Mesodermal cell (in vitro differentiated cells): ENCODE data around the gene TKTL1.
"Not testable (repeated sequence)": the region's sequence is repeated elsewhere in the genome, so short reads cannot be mapped to it uniquely, and the experiment has no call there.

Experiments
- H3K27ac ChIP-seq: 2 replicates; pipeline ENCODE4 v1.7.0; 2013; ENCODE audit warnings: mild to moderate bottlenecking, low read depth, low read length, moderate library complexity; ENCODE audit not compliant: severe bottlenecking
- H3K36me3 ChIP-seq: 2 replicates; pipeline ENCODE4 v1.7.1; 2013; ENCODE audit warnings: mild to moderate bottlenecking, low read length, moderate library complexity; ENCODE audit not compliant: control insufficient read depth, insufficient read depth
- H3K4me1 ChIP-seq: one replicate; pipeline ENCODE4 v1.7.1; 2013; ENCODE audit warnings: mild to moderate bottlenecking, low read length; ENCODE audit not compliant: insufficient read depth, control insufficient read depth, poor library complexity, severe bottlenecking
- H3K4me3 ChIP-seq: 2 replicates; pipeline ENCODE4 v1.7.0; 2013; ENCODE audit warnings: low read length, control low read depth, mild to moderate bottlenecking; ENCODE audit not compliant: insufficient read depth, poor library complexity, severe bottlenecking; ENCODE audit errors: extremely low read depth
- H3K9me3 ChIP-seq: 2 replicates; pipeline ENCODE4 v1.7.1; 2013; ENCODE audit warnings: mild to moderate bottlenecking, low read length, moderate library complexity; ENCODE audit not compliant: control insufficient read depth
- WGBS, 2 experiments: methylation state at CpG; one replicate each; pipeline ENCODE4 v1.1.5; 2013; ENCODE audit warnings: missing lambda C conversion rate in 2 of 2; ENCODE audit not compliant: insufficient coverage in 2 of 2; 5-methylcytosine and 5-hydroxymethylcytosine counted together

The TKTL1 gene

GRCh38 chrX:154323537-154323936 is 27.9 kb downstream of the TKTL1 start:
- 51 to 80% methylated on average over 3 to 4 of the region's 7 CpGs for WGBS, 2 experiments

GRCh38 chrX:154325541-154325940 is 29.9 kb downstream of the TKTL1 start:
- Histone ChIP-seq H3K4me1 (no peaks in the 10 kb centered on the region), H3K27ac (no peak overlapping the region), H3K36me3 (no peaks in the 10 kb centered on the region), H3K4me3 (no peak overlapping the region), H3K9me3 (no peaks in the 10 kb centered on the region)
- WGBS, 2 experiments = 90% methylated on average over 5 of the region's 8 CpGs; no CpG with 5 or more reads in 1 of the 2 experiments

More at GRCh38 chrX:154323537-154323936, 27.9 kb downstream of the TKTL1 start:
- H3K4me1 ChIP-seq = no peaks in the 10 kb centered on the region
- H3K4me3 ChIP-seq = no peak overlapping the region
- H3K36me3 ChIP-seq = no peaks in the 10 kb centered on the region
- H3K27ac ChIP-seq = no peak overlapping the region
- no peaks in the 10 kb centered on the region for H3K9me3 ChIP-seq

DNA sequence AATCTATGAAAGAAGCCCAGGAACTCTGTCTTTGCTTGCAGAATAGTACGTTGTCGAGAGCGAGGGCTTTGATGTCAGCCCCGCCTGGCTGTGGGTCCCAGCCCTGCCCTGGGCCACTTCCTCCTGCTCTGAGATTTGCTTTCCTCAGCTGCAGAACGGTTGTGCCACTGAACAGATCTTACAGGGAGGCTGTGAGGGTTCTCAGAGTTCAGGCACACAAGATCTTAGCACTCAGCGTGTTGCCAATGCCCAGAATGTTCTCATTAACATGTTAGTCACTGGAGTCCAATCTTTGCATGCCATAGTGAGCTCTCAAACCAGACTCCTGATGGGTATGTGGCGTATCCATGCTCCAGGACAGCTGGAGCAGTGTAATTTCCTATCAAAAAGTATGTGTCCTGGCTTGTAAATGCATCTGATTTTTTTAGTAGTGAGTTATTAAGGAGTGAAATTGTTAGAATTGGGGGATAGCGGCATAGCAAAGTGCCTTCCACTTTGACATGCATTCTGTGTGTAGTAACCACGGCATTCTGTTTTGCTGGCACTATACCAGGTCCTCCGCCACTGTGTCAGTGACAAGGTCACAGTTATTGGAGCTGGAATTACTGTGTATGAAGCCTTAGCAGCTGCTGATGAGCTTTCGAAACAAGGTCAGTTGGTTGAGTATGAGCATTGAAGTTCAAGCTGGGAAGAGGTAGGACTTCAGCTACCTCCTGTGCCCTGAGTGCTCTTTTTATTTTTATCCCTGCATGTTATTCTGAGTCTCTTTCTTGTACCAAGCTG is 31.6 kb downstream of the TKTL1 start:
- H3K4me1 ChIP-seq = no peaks in the 10 kb centered on the region
- H3K9me3 ChIP-seq = no peaks in the 10 kb centered on the region
- H3K4me3 ChIP-seq = no peak overlapping the region
- no peak overlapping the region for H3K27ac ChIP-seq
- WGBS, 2 experiments = 65 to 90% methylated on average over 6 to 7 of the region's 11 CpGs
- no peaks in the 10 kb centered on the region for H3K36me3 ChIP-seq

DNA sequence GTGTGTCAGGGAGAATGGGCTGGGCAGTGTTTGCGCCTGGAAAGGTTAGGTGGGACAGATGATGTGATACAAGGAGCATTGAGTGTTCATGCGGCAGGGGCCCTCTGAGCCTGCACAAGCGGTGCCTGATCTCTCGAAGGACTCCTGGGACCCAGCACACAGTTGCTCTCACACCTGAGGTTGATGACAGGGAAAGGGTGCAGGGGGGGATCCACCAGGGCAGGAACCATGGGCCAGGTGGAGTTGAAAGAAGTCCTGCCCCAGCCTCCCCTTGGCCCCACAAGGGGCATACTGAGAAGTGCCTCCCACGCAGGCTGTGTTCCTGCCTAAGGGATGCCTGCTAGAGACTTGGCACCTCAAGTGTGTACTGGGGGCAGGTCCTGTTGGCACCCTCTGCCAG is 33.1 kb downstream of the TKTL1 start:
- Histone ChIP-seq H3K4me1 (no peaks in the 10 kb centered on the region), H3K36me3 (no peaks in the 10 kb centered on the region), H3K27ac (no peak overlapping the region), H3K4me3 (no peak overlapping the region), H3K9me3 (no peaks in the 10 kb centered on the region)
- 100% methylated on average over 1 of the region's 5 CpGs for WGBS, 2 experiments

GRCh38 chrX:154329294-154329693 is 33.7 kb downstream of the TKTL1 start:
- no peaks in the 10 kb centered on the region for H3K9me3 ChIP-seq
- H3K36me3 ChIP-seq = no peaks in the 10 kb centered on the region
- no peak overlapping the region for H3K27ac ChIP-seq
- no peaks in the 10 kb centered on the region for H3K4me1 ChIP-seq
- WGBS, 2 experiments = 60 to 70% methylated on average over 5 to 8 of the region's 10 CpGs
- H3K4me3 ChIP-seq = no peak overlapping the region

DNA sequence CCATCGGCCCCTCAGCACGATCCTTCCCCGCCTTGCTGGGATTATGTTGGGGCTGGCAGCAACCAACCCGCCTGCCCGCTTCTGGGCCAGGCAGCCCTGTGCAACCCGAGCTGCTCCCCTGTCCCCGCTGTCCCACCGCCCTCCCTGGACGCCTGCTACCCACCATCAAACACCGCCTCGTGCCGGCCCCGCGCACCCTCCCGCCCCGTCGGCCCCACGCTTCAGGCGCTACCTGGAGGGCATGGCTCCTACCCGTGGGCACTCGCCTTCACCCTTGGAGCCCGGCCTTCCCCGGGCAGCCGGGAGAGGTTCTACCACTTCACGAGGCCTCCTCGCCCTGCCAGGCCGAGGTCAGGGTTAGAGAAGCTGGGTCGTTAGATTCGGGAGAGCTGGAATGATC is 37.0 kb downstream of the TKTL1 start:
- Histone ChIP-seq H3K9me3 (no peaks in the 10 kb centered on the region), H3K4me3 (no peak overlapping the region), H3K27ac (no peak overlapping the region), H3K4me1 (no peaks in the 10 kb centered on the region), H3K36me3 (no peaks in the 10 kb centered on the region)
- 96 to 99% methylated on average over 13 to 16 of the region's 29 CpGs for WGBS, 2 experiments

- H3K36me3 ChIP-seq = no peaks in the 10 kb centered on the region
- no peaks in the 10 kb centered on the region for H3K4me1 ChIP-seq
- H3K4me3 ChIP-seq = no peak overlapping the region
- no peaks in the 10 kb centered on the region for H3K9me3 ChIP-seq
- 95% methylated on average over 3 of the region's 9 CpGs; no CpG with 5 or more reads in 1 of the 2 experiments for WGBS, 2 experiments
- H3K27ac ChIP-seq = no peak overlapping the region
Measured at GRCh38 chrX:154333116-154333515, 37.5 kb downstream of the TKTL1 start.

GRCh38 chrX:154333837-154334271 is 38.3 kb downstream of the TKTL1 start:
- Histone ChIP-seq H3K9me3 (no peaks in the 10 kb centered on the region), H3K4me3 (no peak overlapping the region), H3K36me3 (no peaks in the 10 kb centered on the region), H3K4me1 (no peaks in the 10 kb centered on the region), H3K27ac (no peak overlapping the region)
- WGBS, 2 experiments = 92 to 100% methylated on average over 2 to 4 of the region's 6 CpGs

GRCh38 chrX:154334496-154334895 is 38.9 kb downstream of the TKTL1 start:
- 93% methylated on average over 2 of the region's 10 CpGs; no CpG with 5 or more reads in 1 of the 2 experiments for WGBS, 2 experiments
- no peak overlapping the region for H3K27ac ChIP-seq
- no peaks in the 10 kb centered on the region for H3K9me3 ChIP-seq
- no peaks in the 10 kb centered on the region for H3K36me3 ChIP-seq
- no peaks in the 10 kb centered on the region for H3K4me1 ChIP-seq
- no peak overlapping the region for H3K4me3 ChIP-seq

DNA sequence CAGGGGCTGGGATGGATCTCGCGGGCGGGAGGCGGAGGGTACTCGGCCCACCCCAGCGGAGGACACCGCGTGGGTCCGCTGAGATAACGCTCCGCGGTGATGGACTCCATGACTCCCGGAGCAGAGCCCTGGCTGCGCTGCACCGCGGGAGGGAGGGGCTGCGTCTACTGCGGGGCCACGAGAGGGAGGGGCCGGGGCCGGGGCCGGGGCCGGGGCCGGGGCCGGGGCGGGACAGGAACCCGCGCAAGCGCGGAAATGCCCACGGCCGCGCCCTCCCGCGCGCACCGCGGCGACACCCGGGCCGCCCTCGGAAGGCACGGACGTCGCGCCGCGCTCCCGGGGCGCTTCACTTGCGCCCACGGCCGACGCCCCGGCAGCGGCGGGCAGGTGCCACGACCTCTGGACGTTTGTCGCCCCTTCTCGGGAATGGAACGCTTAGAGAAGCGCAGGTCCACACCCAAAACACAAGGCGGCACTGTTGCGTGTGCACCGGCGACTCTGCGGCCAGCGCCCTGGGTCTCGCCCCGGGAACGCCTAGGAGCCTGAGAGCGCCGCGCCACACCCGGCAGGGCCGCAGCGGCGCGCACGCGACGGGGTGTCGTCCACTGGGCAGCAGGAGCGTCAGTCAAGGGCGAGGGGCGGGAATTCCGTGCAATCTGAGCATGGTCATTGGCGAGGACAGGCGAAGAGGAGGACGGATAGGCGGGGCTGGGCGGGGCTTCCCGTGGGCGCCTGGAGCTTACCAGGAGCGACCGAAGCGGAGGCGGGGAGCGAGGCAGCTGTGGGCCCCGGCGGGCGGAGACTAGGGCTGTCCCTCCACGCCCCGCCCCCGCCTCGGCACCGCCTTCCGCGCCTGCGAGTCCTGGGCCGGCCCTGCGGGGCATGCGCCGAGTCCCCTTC is 46.1 kb downstream of the TKTL1 start:
- not testable (repeated sequence) for H3K4me3 ChIP-seq, H3K4me1 ChIP-seq, H3K36me3 ChIP-seq, H3K9me3 ChIP-seq, H3K27ac ChIP-seq
- no CpG with 5 or more reads among the region's 115 CpGs for WGBS, 2 experiments
